HepG2 (cell line): Measurements from ENCODE around the gene TOX2.

Experiments
- CTCF ChIP-seq: sonication (generic); formaldehyde crosslinking; IDR thresholded peaks from 2 replicates; pipeline ENCODE4 v1.5.0; 2020; ENCODE audit warnings: mild to moderate bottlenecking, missing genetic modification reagents, moderate library complexity
- KLF13 ChIP-seq: sonication (generic); formaldehyde crosslinking; IDR thresholded peaks from 2 replicates; pipeline ENCODE4 v1.4.0; 2020; ENCODE audit warnings: mild to moderate bottlenecking, missing genetic modification reagents
- ZNF343 ChIP-seq: sonication (generic); formaldehyde crosslinking; IDR thresholded peaks from 2 replicates; pipeline ENCODE4 v1.4.0; 2020; ENCODE audit warnings: mild to moderate bottlenecking, missing genetic modification reagents
- ZNF589 ChIP-seq: sonication (generic); formaldehyde crosslinking; conservative IDR thresholded peaks from 2 replicates; pipeline ENCODE4 v1.8.0; 2022; ENCODE audit warnings: mild to moderate bottlenecking, moderate library complexity, missing genetic modification reagents
- ZSCAN25 ChIP-seq: sonication (generic); formaldehyde crosslinking; IDR thresholded peaks from 2 replicates; pipeline ENCODE4 v1.8.0; 2022; ENCODE audit warnings: mild to moderate bottlenecking, missing genetic modification reagents
- ZSCAN29 ChIP-seq: sonication (generic); formaldehyde crosslinking; conservative IDR thresholded peaks from 2 replicates; pipeline ENCODE4 v1.4.0; 2020; ENCODE audit warnings: mild to moderate bottlenecking, missing genetic modification reagents

- no peak for TF ChIP-seq ZSCAN29 (CRISPR knock-in tag)
- TF ChIP-seq ZNF343: no peak
- TF ChIP-seq ZNF589 (CRISPR knock-in tag): no peak
- TF ChIP-seq KLF13 (CRISPR knock-in tag): no peak
- TF ChIP-seq CTCF: no peak
- no peak for TF ChIP-seq ZSCAN25
Observed at GRCh38 chr20:44028003-44028730, 113.5 kb downstream of the TOX2 start.
